PFSK-1 (cell line): ENCODE data around the gene BTBD19.

Experiments used
- FOXP2 ChIP-seq: optimal IDR thresholded peaks from 2 replicates; pipeline ENCODE3; 2011; ENCODE audit warnings: borderline replicate concordance, control low read depth, inconsistent platforms; ENCODE audit not compliant: insufficient read depth; ENCODE audit errors: extremely low read length, extremely low read depth
- POLR2AphosphoS5 ChIP-seq: IDR thresholded peaks from 2 replicates; pipeline ENCODE4 v1.6.1; 2012; ENCODE audit warnings: low read depth, mild to moderate bottlenecking, control low read depth, low read length, moderate library complexity
- REST ChIP-seq, 2 experiments: IDR thresholded peaks; 2 replicates each; pipeline versions ENCODE4 v1.6.1 to v1.8.0; 2011 to 2012; ENCODE audit warnings: low read depth in 2 of 2, low read length in 2 of 2, control low read depth in 1 of 2, inconsistent platforms in 1 of 2, mild to moderate bottlenecking in 1 of 2, moderate library complexity in 1 of 2; ENCODE audit not compliant: insufficient read depth in 1 of 2
- SIN3A ChIP-seq: IDR thresholded peaks from 2 replicates; pipeline ENCODE4 v1.6.1; 2012; ENCODE audit warnings: mild to moderate bottlenecking, low read length, moderate library complexity, borderline replicate concordance; ENCODE audit not compliant: insufficient read depth
- TAF1 ChIP-seq: IDR thresholded peaks from 2 replicates; pipeline ENCODE4 v1.6.1; 2012; ENCODE audit warnings: low read length, control low read depth, borderline replicate concordance; ENCODE audit not compliant: insufficient read depth

BTBD19 gene

GRCh38 chr1:44784094-44785028 is 24.0 kb upstream of the BTBD19 start:
- no peak for TF ChIP-seq TAF1
- TF ChIP-seq FOXP2: no peak
- no peak for TF ChIP-seq REST (IDR thresholded peaks at IDR 0.05; ENCODE audit: insufficient read depth in 1 of 2, low read depth in 2 of 2, low read length in 2 of 2)
- TF ChIP-seq SIN3A: no peak
- TF ChIP-seq POLR2AphosphoS5: no peak

- TF ChIP-seq POLR2AphosphoS5 (no peak), SIN3A (no peak), REST (IDR thresholded peaks at IDR 0.05; ENCODE audit: insufficient read depth in 1 of 2, low read depth in 2 of 2, low read length in 2 of 2) (no peak), FOXP2 (no peak), TAF1 (no peak)
These were observed 23.3 kb upstream of the BTBD19 start for GRCh38 chr1:44785029-44785380.

GRCh38 chr1:44785501-44786137 is 22.7 kb upstream of the BTBD19 start:
- TF ChIP-seq FOXP2: no peak
- TF ChIP-seq REST (IDR thresholded peaks at IDR 0.05; ENCODE audit: insufficient read depth in 1 of 2, low read depth in 2 of 2, low read length in 2 of 2): no peak
- no peak for TF ChIP-seq POLR2AphosphoS5
- no peak for TF ChIP-seq SIN3A
- TF ChIP-seq TAF1: no peak

- no peak for TF ChIP-seq TAF1
- peak; percentile 26 for TF ChIP-seq FOXP2
- TF ChIP-seq SIN3A: no peak
These were observed 22.0 kb upstream of the BTBD19 start for GRCh38 chr1:44786138-44786840.

- no peak for TF ChIP-seq TAF1
- no peak for TF ChIP-seq SIN3A
- TF ChIP-seq POLR2AphosphoS5: no peak
- TF ChIP-seq FOXP2: no peak
- no peak for TF ChIP-seq REST (IDR thresholded peaks at IDR 0.05; ENCODE audit: insufficient read depth in 1 of 2, low read depth in 2 of 2, low read length in 2 of 2)
These were observed 21.4 kb upstream of the BTBD19 start for GRCh38 chr1:44786841-44787426.
